Measurements from ENCODE around the gene GJD3.

GRCh38 chr17:40347319-40348135 is 17.0 kb downstream of the GJD3 start:
- TF ChIP-seq POLR2A (IDR thresholded peaks at IDR 0.05; ENCODE audit: low read length) (no peak), GATA1 (IDR thresholded peaks at IDR 0.05; ENCODE audit: low read depth, low read length) (no peak)

Measured in erythroblast (primary cell).